DOHH2 (cell line): Measurements from ENCODE around the gene DLGAP1.
A peak's percentile ranks its signal among the peaks of the same experiment; 100 is the strongest.

Source experiments
- H3F3A ChIP-seq: fragments of 200-600 bp; sonication (generic), shearing (Covaris generic); 2 replicates; pipeline ENCODE4 v1.6.0; 2016; ENCODE audit warnings: antibody characterized with exemption, mild to moderate bottlenecking; ENCODE audit not compliant: control insufficient read depth, insufficient read depth
- H3K27ac ChIP-seq: fragments of 200-600 bp; sonication (generic); 2 replicates; pipeline ENCODE4 v1.5.1; 2014; ENCODE audit warnings: low read depth, mild to moderate bottlenecking, low read length, moderate library complexity
- H3K27me3 ChIP-seq: fragments of 200-600 bp; sonication (generic); 2 replicates; pipeline ENCODE4 v1.6.1; 2014; ENCODE audit warnings: mild to moderate bottlenecking, low read length, mixed read lengths; ENCODE audit not compliant: control insufficient read depth
- H3K36me3 ChIP-seq: fragments of 200-600 bp; sonication (generic); 2 replicates; pipeline ENCODE4 v1.6.1; 2014; ENCODE audit warnings: mild to moderate bottlenecking, low read length, moderate library complexity, mixed read lengths; ENCODE audit not compliant: control insufficient read depth
- H3K4me1 ChIP-seq: fragments of 200-600 bp; sonication (generic); 2 replicates; pipeline ENCODE4 v1.6.1; 2014; ENCODE audit warnings: mild to moderate bottlenecking, low read length, mixed read lengths; ENCODE audit not compliant: control insufficient read depth
- H3K4me2 ChIP-seq: fragments of 200-600 bp; sonication (generic); 2 replicates; pipeline ENCODE4 v1.6.0; 2014; ENCODE audit warnings: mild to moderate bottlenecking, low read length, moderate library complexity
- H3K4me3 ChIP-seq: fragments of 200-600 bp; sonication (generic); 2 replicates; pipeline ENCODE4 v1.5.1; 2014; ENCODE audit warnings: mild to moderate bottlenecking, low read length, mixed read lengths
- H3K79me2 ChIP-seq: fragments of 200-600 bp; sonication (generic); 2 replicates; pipeline ENCODE4 v1.6.1; 2014; ENCODE audit warnings: mild to moderate bottlenecking, low read length, mixed read lengths; ENCODE audit not compliant: control insufficient read depth
- H3K9me2 ChIP-seq: fragments of 200-600 bp; sonication (generic); replicated peaks from 2 replicates; pipeline ENCODE4 v1.6.1; 2014; ENCODE audit warnings: mild to moderate bottlenecking, low read length, mixed read lengths; ENCODE audit not compliant: control insufficient read depth
- H3K9me3 ChIP-seq: fragments of 200-600 bp; sonication (generic); 2 replicates; pipeline ENCODE4 v1.6.1; 2014; ENCODE audit warnings: antibody characterized with exemption, low read length, mixed read lengths; ENCODE audit not compliant: control insufficient read depth, insufficient read depth
- H4K20me1 ChIP-seq: fragments of 200-600 bp; sonication (generic); 2 replicates; pipeline ENCODE4 v1.6.0; 2014; ENCODE audit warnings: low read depth, mild to moderate bottlenecking, antibody characterized with exemption, low read length, moderate library complexity; ENCODE audit not compliant: control insufficient read depth, insufficient read depth
- CTCF ChIP-seq: fragments of 200-600 bp; sonication (generic); IDR thresholded peaks from one replicate; pipeline ENCODE4 v1.5.1; 2014; ENCODE audit warnings: antibody characterized with exemption, mild to moderate bottlenecking, low read depth, low read length; ENCODE audit not compliant: poor library complexity, severe bottlenecking
- EZH2phosphoT487 ChIP-seq: fragments of 200-600 bp; sonication (generic); IDR thresholded peaks from 2 replicates; pipeline ENCODE4 v1.6.1; 2017; ENCODE audit warnings: borderline replicate concordance, mild to moderate bottlenecking, antibody characterized with exemption, low read length, moderate library complexity, mixed read lengths

Gene DLGAP1

GRCh38 chr18:3590096-3590630 lies 864.9 kb downstream of the DLGAP1 start:
- Histone ChIP-seq H3K79me2 (no peaks in the 10 kb centered on the region), H3K9me2 (no peaks in the 10 kb centered on the region), H3K4me2 (no peak overlapping the region), H3K4me1 (peaks cover 55% of the 10 kb centered on the region), H3K4me3 (no peak overlapping the region), H3K9me3 (no peaks in the 10 kb centered on the region), H3K36me3 (peaks cover 7% of the 10 kb centered on the region), H3K27me3 (no peaks in the 10 kb centered on the region), H4K20me1 (no peaks in the 10 kb centered on the region), H3F3A (peaks cover 16% of the 10 kb centered on the region), H3K27ac (no peak overlapping the region)
- TF ChIP-seq CTCF, result no peak
- TF ChIP-seq EZH2phosphoT487, result no peak

- Histone ChIP-seq H3K36me3 (peaks cover 11% of the 10 kb centered on the region), H3K4me3 (peak overlapping the region; percentile 52), H3K4me2 (peak overlapping the region; percentile 67), H4K20me1 (no peaks in the 10 kb centered on the region), H3K9me3 (no peaks in the 10 kb centered on the region), H3K27me3 (no peaks in the 10 kb centered on the region), H3F3A (peaks cover 26% of the 10 kb centered on the region), H3K9me2 (no peaks in the 10 kb centered on the region), H3K4me1 (peaks cover 59% of the 10 kb centered on the region), H3K79me2 (no peaks in the 10 kb centered on the region), H3K27ac (peak overlapping the region; percentile 85)
- peak; percentile 96 for TF ChIP-seq CTCF
- TF ChIP-seq EZH2phosphoT487, result no peak
Observed at GRCh38 chr18:3585656-3586509, 869.2 kb downstream of the DLGAP1 start.

GRCh38 chr18:3584897-3585460 lies 870.1 kb downstream of the DLGAP1 start:
- Histone ChIP-seq H3K4me1 (peaks cover 59% of the 10 kb centered on the region), H3K9me3 (no peaks in the 10 kb centered on the region), H3K27ac (peak overlapping the region; percentile 85), H3K4me2 (peak overlapping the region; percentile 67), H3K4me3 (peak overlapping the region; percentile 52), H3K9me2 (no peaks in the 10 kb centered on the region), H3K27me3 (no peaks in the 10 kb centered on the region), H3F3A (peaks cover 26% of the 10 kb centered on the region), H4K20me1 (no peaks in the 10 kb centered on the region), H3K79me2 (no peaks in the 10 kb centered on the region), H3K36me3 (peaks cover 11% of the 10 kb centered on the region)
- no peak for TF ChIP-seq CTCF
- no peak for TF ChIP-seq EZH2phosphoT487
